Natural killer cell treated with Interleukin-12 subunit alpha and Interleukin-12 subunit beta and Interleukin-15 and Interleukin-18, amount 100 ng/mL, for 72 hours (primary cell): ENCODE data around the gene MIGA2. TPM values are rescaled to one million over a fixed set of nuclear protein-coding genes. Genes with fewer than 3 reads are reported as not detected.
A peak's percentile ranks its signal among the peaks of the same experiment; 100 is the strongest.

Experiments
- ATAC-seq, 2 donors: fragments of 150-1000 bp; cut with Tn5 transposase in 1 of 2; sonication (Bioruptor Pico), chemical (Tn5 transposase) in 1 of 2; 2 replicates each; pipeline ENCODE4 v1.10.0; 2021
- DNase-seq: peaks from one replicate; pipeline ENCODE4 v3.0.0; 2022; ENCODE audit warnings: low spot score
- H3K27ac Mint-ChIP-seq, 2 donors: 1 replicate in 1 of 2; 2 replicates in 1 of 2; pipeline ENCODE4 v1.8.0; 2022; ENCODE audit warnings: mixed read lengths in 2 of 2, mild to moderate bottlenecking in 1 of 2, moderate library complexity in 1 of 2
- H3K27me3 Mint-ChIP-seq, 2 donors: 1 replicate in 1 of 2; 2 replicates in 1 of 2; pipeline ENCODE4 v1.8.0; 2022; ENCODE audit warnings: mixed read lengths in 2 of 2
- H3K36me3 Mint-ChIP-seq: one replicate; pipeline ENCODE4 v1.8.0; 2022; ENCODE audit warnings: mixed read lengths
- H3K4me1 Mint-ChIP-seq, 2 donors: 1 replicate in 1 of 2; 2 replicates in 1 of 2; pipeline ENCODE4 v1.8.0; 2022; ENCODE audit warnings: low read depth in 2 of 2, mixed read lengths in 2 of 2, mild to moderate bottlenecking in 1 of 2
- H3K4me3 Mint-ChIP-seq: one replicate; pipeline ENCODE4 v1.8.0; 2022; ENCODE audit warnings: mixed read lengths
- H3K9me3 Mint-ChIP-seq: 2 replicates; pipeline ENCODE4 v1.8.0; 2022; ENCODE audit warnings: mixed read lengths
- total RNA-seq, 2 donors: library from RNA; stranded (reverse); gene quantifications; one replicate each; pipeline ENCODE4 v1.2.3, GENCODE V29; 2022

The MIGA2 gene
- total RNA-seq, 2 donors from 2014 or later, result 42.4 to 82.6 TPM

DNA sequence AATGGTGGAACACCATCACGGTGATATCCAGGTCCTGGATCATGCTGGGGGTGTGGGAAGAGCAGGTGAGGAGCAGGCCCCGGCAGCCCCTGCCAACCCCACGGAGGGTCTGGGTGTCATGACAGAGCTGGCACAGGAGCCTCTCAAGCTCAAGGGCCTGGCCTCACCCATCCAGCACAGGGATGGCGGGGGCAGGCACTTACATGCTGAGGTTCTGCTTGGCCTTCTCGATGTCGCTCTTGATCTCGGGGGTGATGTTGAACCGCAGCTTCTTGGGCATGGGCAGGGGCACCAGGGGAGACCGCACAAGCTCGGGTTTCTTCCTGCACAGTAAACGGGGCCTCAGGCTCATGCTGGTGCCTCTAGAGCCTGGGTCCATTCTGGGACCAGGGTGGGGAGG lies 61.9 kb downstream of the MIGA2 start:
- no peaks in the 10 kb centered on the region for H3K9me3 Mint-ChIP-seq
- no peaks in the 10 kb centered on the region for H3K27me3 Mint-ChIP-seq
- ATAC-seq (no peak), DNase-seq (no peak)
- H3K4me1 Mint-ChIP-seq, result no peaks in the 10 kb centered on the region
- H3K27ac Mint-ChIP-seq, result no peak overlapping the region
- no peak overlapping the region for H3K4me3 Mint-ChIP-seq
- H3K36me3 Mint-ChIP-seq, result no peaks in the 10 kb centered on the region

DNA sequence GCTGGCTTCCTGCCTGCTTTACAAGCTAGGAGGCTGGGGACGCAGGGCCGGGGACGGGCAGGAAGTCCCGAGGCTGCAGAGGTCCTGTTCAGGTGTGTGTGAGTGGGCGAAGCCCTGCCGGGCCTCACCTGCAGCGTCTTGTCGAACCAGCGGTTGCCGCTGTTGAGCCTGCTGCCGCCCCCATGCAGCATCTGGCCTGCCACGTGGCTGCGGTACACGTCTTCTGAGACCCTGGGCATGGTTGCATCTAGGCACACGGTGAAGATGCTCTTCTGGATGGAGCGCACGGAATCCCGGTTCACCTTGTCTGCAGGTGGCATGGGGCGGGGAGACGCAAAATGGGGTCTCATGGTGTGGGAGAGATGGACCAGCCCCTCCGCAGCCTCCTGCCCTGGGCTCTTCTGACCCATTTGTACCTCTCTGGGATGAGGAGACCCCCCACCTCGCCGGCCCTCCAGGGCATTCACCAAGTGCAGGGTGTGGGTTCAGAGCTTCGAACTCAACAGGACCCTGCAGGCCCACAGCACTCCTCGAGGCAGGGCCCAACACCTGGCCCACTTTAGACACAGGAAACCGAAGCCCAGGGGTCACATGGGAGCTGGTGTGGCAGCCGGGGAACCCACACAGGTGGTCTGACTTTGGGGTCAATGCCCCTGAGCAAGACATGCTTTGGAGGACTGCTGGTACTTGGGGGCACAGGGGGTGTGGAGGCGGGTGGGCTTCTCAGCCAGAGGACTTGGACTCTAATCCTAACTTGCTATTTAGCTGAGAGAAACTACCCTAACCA lies 64.2 kb downstream of the MIGA2 start:
- H3K36me3 Mint-ChIP-seq, result no peaks in the 10 kb centered on the region
- no peaks in the 10 kb centered on the region for H3K27me3 Mint-ChIP-seq
- H3K27ac Mint-ChIP-seq, result no peak overlapping the region
- H3K4me1 Mint-ChIP-seq, result no peaks in the 10 kb centered on the region
- ATAC-seq (no peak), DNase-seq (no peak)
- H3K4me3 Mint-ChIP-seq, result no peak overlapping the region
- no peaks in the 10 kb centered on the region for H3K9me3 Mint-ChIP-seq

DNA sequence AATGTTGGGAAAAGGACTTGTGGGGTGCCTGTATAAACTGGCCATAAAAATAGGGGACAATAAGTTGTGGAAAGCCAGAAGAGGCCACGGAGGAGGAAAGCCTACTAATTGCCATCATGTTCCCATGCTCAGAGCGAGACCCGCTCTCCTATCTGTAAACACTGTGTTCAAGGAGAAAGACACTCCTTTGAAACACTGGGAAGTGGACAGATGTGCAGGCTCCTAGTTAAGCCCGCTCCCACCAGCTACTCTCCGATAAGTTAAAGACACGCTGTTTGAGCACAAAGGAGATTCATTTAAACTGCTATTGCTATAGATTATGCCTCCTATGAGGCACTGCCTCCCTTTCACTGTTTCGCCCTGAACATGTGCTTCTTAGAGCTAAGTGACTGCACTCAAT lies 64.9 kb downstream of the MIGA2 start:
- DNase-seq, result no peak
- no peak overlapping the region for H3K27ac Mint-ChIP-seq

DNA sequence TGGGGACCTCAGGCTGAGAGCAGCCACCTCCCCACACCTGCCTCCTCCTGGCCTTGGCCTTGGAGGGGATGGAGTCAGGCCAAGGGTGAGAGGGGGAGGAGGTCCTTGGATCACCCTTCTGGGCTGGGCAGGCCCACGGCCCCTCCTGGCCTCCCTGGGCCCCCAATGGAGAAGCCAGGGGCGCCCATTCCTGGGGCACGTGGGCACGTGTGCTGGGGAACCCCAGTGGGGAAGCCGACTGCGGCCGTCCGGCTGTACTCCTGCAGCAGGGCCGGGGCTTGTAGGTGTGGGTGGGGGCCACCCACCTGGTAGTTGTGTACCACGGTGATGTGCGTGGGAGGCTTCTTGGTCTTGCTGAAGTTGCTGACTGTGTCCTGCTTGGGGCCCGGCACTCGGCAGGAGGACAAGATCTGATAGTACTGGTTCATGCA lies 65.7 kb downstream of the MIGA2 start:
- ATAC-seq (no peak), DNase-seq (no peak)
- Mint-ChIP-seq H3K27ac (no peak overlapping the region), H3K4me3 (no peak overlapping the region), H3K27me3 (no peaks in the 10 kb centered on the region), H3K4me1 (no peaks in the 10 kb centered on the region), H3K36me3 (no peaks in the 10 kb centered on the region), H3K9me3 (no peaks in the 10 kb centered on the region)

More for the DNA sequence above, 64.9 kb downstream of the MIGA2 start:
- ATAC-seq, result no peak
- Mint-ChIP-seq H3K9me3 (no peaks in the 10 kb centered on the region), H3K4me1 (no peaks in the 10 kb centered on the region), H3K36me3 (no peaks in the 10 kb centered on the region), H3K27me3 (no peaks in the 10 kb centered on the region), H3K4me3 (no peak overlapping the region)

DNA sequence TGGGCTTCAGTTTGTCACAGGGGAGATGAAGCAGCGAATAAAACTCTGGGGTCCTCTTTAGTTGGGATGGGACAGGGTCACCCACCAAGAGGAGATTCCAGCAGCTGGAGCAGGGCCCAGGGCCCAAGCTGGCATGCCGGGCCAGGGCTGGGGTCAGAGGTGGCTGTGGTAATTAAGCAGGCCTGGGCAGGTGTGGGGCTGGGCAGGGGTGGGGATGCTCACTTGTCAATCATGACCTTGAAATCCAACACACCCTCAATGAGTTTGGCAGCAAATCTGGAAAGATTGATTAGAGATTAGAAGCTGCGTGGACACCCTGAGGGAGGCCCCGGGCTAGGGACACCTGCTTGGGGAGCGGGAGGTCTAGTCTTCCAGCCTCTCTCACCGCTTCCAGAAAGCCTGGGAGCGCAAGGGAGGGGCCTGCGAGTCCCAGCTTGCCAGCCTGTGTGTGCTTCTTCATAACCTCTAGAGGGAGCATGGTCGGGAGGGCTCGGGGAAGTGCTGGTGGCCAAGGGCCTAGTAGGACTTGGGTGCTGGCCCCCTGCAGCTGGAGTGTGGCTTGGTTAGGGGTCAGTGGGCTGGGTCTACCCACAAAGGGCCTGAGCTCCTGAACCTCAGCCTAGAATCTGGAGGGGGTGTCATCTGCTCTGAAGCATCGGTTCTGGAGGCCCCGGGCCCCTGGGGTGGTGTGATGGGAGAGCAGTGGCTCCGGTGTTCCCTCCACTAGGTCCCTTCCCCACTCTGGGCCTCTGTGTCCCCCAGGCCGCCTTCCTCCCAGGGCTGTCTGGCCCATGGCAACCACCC lies 66.6 kb downstream of the MIGA2 start:
- no peaks in the 10 kb centered on the region for H3K36me3 Mint-ChIP-seq
- no peak for DNase-seq
- no peaks in the 10 kb centered on the region for H3K4me1 Mint-ChIP-seq
- H3K4me3 Mint-ChIP-seq, result no peak overlapping the region
- no peaks in the 10 kb centered on the region for H3K27me3 Mint-ChIP-seq
- ATAC-seq, result peak in 1 of 2 donors; percentile 49
- no peak overlapping the region for H3K27ac Mint-ChIP-seq
- H3K9me3 Mint-ChIP-seq, result no peaks in the 10 kb centered on the region

DNA sequence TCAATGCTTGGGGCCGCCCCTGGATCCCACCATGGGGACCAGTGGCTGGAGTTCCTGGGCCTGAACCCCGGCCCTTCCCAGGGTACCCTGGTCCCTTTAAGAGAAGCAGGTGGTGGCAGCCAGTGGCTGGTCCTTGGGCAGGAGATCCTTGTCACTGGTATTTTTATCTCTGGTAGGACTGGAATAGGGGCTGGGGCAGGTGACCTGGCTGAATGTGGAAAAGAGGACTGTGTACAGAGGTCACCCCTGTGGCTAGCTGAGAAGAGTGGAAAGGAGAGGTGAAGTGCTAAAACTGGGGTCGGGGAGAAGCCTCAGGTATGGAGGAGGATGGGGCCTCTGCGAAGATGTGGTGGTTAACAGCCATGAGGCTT lies 67.2 kb downstream of the MIGA2 start:
- ATAC-seq (no peak), DNase-seq (no peak)
- Mint-ChIP-seq H3K4me3 (no peak overlapping the region), H3K36me3 (no peaks in the 10 kb centered on the region), H3K27me3 (no peaks in the 10 kb centered on the region), H3K27ac (no peak overlapping the region), H3K9me3 (no peaks in the 10 kb centered on the region), H3K4me1 (peaks cover under 1% of the 10 kb centered on the region in 2 donors)

DNA sequence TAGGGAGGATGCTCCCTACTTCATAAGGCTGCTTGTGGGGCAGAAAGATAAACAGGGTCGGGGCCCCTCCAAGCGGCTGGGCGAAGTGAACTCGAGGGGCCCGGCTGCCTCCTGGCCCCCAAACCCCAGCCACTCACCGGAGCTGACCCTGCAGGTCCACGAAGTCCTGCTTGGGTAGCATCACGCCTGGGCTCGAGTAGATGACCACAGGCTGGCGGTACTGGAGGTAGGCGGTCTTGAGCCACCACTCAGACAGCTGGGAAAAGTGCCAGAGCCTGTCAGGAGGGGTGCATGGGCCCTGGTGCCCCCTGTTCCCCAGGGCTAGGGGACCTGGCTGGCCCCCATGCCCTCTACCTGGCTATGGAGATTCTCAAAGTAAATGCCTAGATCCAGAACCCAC lies 67.6 kb downstream of the MIGA2 start:
- H3K9me3 Mint-ChIP-seq, result no peaks in the 10 kb centered on the region
- H3K36me3 Mint-ChIP-seq, result no peaks in the 10 kb centered on the region
- DNase-seq, result no peak
- no peak overlapping the region for H3K27ac Mint-ChIP-seq
- no peak for ATAC-seq
- H3K4me1 Mint-ChIP-seq, result peaks cover 5% of the 10 kb centered on the region in 2 donors
- no peaks in the 10 kb centered on the region for H3K27me3 Mint-ChIP-seq
- no peak overlapping the region for H3K4me3 Mint-ChIP-seq

DNA sequence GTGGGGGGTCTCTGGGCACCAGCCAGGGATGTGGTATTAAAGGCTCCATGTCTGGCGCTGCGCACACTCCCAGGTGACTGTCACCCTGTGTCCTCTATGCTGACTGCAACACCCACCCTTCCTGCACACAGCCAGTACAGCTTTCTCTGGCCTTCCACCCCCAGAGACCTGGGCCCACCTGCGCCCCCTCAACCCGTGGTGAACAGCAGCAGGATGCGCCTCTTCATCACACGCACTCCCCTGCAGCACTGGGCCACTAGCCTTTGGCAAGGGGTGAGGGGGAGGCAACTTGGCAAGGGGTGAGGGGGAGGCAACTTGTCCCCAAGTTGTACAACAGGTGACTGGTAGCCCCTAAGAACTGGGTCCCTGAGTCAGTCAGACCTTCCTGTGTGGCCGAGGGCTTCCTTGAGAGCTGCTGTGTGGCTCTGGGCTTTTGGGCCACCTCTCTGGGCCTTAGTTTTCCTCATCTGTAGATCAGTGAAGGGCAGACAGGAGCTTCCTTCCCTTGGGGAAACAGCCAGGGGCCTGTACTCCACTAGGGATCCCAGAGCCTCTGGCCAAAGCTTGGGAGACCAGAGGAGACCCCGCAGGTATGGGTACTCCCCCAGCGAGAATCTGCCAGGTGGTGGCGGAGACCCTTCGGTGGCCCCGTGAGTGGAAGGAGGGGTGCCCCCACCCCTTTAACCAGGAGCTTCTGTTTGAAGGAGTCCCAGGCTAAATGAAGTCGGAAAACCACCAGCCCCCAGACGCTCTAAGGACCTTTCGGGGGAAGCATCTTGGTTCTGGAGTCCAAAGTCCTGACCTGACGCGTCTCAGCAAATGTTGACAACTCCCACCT lies 69.7 kb downstream of the MIGA2 start:
- no peak for ATAC-seq
- H3K4me3 Mint-ChIP-seq, result no peak overlapping the region
- no peaks in the 10 kb centered on the region for H3K9me3 Mint-ChIP-seq
- peaks cover 9 to 12% of the 10 kb centered on the region in 2 donors for H3K4me1 Mint-ChIP-seq
- DNase-seq, result no peak
- H3K27me3 Mint-ChIP-seq, result no peaks in the 10 kb centered on the region
- H3K36me3 Mint-ChIP-seq, result no peaks in the 10 kb centered on the region
- H3K27ac Mint-ChIP-seq, result no peak overlapping the region

DNA sequence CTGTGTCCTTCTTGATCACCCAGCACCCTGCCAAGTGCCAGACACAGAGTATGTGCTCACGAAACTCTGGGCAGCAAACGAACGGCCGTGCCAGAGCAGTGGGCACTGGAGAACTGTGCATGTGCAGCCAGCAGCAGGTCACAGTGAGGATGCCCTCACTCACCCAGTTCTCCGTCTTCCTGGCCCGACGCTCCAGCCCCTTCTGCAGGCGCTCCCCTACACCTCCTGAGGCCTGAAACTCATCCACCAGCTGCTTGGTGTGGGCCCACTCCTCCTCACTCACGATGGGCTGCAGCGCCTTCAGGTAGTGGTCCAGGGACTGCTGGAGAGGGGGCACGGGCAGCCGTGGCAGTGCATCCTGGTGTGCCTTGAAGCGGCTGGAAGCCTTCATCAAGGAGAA lies 71.2 kb downstream of the MIGA2 start:
- no peaks in the 10 kb centered on the region for H3K27me3 Mint-ChIP-seq
- no peak overlapping the region for H3K4me3 Mint-ChIP-seq
- H3K36me3 Mint-ChIP-seq, result no peaks in the 10 kb centered on the region
- no peak for DNase-seq
- H3K4me1 Mint-ChIP-seq, result peaks cover 14 to 17% of the 10 kb centered on the region in 2 donors
- H3K9me3 Mint-ChIP-seq, result no peaks in the 10 kb centered on the region
- no peak for ATAC-seq
- peak overlapping the region in 1 of 2 donors; percentile 74 for H3K27ac Mint-ChIP-seq

DNA sequence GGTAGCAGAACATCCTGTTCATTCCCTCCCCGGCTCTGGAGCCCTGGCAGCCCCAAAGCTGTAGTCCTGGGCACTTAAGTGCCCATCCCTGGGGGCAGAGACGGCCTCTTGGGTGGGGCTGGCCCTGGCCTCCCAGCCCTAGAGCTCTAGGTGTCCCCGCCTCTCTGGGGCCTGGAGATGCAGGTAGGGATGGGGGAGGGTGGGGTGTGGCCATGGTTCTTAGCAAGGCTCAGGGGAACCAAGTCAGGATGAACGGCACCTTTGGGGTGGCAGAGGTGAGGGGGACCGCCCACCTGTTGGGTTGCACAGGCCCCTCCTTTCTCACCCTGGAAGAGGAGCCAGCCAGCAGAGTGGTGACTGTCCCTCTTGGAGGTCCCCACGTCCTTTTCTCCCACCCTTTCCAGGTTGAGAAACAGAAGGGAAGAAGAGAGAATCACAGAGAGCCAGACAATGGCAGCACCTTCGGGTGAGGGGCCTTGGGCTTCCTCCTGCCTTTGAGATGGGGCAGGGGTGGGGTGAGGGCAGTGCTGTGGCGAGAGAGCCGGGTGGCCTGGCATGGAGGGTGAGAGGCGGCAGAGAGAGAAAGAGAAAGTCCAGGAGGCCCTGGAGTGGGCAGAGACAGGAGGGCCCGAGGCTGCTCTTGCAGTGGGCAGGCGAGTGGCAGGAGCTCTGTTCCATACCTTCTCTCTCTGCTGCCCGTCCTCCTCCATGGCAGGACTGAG lies 71.8 kb downstream of the MIGA2 start:
- Mint-ChIP-seq H3K4me1 (peaks cover 14 to 17% of the 10 kb centered on the region in 2 donors), H3K4me3 (peak overlapping the region; percentile 92), H3K9me3 (no peaks in the 10 kb centered on the region), H3K36me3 (no peaks in the 10 kb centered on the region), H3K27ac (peak overlapping the region in 1 of 2 donors; percentile 74), H3K27me3 (no peaks in the 10 kb centered on the region)
- DNase-seq (no peak), ATAC-seq (no peak)

DNA sequence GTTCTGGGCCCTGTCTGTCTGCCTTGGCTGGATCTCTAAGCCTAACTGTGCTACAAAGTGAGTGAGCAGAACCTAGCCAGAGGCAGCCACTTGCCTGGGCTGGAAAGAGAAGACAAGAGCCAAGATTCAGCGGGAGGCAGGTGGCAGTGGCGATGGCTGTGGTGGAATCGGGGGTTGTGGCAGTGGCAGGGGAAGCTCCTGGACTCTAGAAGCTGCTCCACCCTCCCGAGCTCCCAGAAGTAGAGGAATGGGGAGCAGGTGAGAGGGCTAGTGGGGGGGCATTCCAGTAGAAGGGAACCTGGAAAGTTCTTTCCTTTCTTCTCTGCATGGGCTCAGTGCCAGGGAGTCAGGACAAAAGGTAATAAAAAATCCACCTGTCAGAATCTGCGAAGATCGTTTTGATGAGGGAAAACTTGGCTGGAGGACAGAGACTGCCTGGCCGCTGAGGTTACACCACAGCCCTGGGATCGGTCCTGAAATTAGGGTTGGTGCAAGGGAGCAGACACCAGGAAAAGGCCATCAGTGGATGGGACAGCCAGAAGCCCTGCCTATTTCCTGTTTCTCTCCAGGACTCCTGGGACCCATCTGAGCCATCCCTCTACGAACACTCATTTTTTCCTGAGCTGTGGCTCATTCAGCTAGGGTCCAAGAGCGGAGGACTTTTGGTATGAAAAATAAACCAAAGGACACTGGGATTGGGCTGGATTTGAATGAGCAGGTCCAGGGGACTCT lies 72.5 kb downstream of the MIGA2 start:
- Mint-ChIP-seq H3K27ac (no peak overlapping the region), H3K4me3 (peak overlapping the region; percentile 92), H3K27me3 (no peaks in the 10 kb centered on the region), H3K4me1 (peaks cover 16 to 17% of the 10 kb centered on the region in 2 donors), H3K9me3 (no peaks in the 10 kb centered on the region), H3K36me3 (no peaks in the 10 kb centered on the region)
- ATAC-seq (no peak), DNase-seq (no peak)

DNA sequence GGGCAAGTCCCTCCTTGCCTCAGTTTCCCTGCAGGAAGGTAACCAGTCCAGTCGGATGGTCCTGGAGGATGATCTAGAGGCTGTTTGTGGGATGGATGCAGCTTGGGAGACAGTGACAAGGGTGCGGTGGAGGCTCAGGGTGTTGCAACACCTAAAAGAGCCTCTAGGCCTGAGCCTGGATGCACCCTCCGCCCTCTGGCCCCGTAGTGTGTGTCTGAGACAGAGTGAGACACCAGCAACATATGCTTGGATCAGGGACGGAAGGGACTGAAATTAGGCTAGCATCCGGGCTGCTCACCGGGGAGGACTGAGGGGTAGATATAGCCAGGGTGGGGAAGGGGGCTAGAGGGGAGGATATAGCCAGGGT lies 73.1 kb downstream of the MIGA2 start:
- Mint-ChIP-seq H3K4me1 (peaks cover 17% of the 10 kb centered on the region in 2 donors), H3K36me3 (no peaks in the 10 kb centered on the region), H3K27ac (no peak overlapping the region), H3K4me3 (peak overlapping the region; percentile 92), H3K9me3 (no peaks in the 10 kb centered on the region), H3K27me3 (no peaks in the 10 kb centered on the region)
- DNase-seq (no peak), ATAC-seq (no peak)
